HG02759 (cell line): ENCODE measurements around the gene SF3A2.

Experiments used
- ATAC-seq: cut with Tn5 transposase; IDR thresholded peaks from one replicate; pipeline ENCODE4 v1.9.1; 2021; ENCODE audit warnings: mild to moderate bottlenecking, moderate library complexity; ENCODE audit not compliant: unreplicated experiment

SF3A2 gene

DNA sequence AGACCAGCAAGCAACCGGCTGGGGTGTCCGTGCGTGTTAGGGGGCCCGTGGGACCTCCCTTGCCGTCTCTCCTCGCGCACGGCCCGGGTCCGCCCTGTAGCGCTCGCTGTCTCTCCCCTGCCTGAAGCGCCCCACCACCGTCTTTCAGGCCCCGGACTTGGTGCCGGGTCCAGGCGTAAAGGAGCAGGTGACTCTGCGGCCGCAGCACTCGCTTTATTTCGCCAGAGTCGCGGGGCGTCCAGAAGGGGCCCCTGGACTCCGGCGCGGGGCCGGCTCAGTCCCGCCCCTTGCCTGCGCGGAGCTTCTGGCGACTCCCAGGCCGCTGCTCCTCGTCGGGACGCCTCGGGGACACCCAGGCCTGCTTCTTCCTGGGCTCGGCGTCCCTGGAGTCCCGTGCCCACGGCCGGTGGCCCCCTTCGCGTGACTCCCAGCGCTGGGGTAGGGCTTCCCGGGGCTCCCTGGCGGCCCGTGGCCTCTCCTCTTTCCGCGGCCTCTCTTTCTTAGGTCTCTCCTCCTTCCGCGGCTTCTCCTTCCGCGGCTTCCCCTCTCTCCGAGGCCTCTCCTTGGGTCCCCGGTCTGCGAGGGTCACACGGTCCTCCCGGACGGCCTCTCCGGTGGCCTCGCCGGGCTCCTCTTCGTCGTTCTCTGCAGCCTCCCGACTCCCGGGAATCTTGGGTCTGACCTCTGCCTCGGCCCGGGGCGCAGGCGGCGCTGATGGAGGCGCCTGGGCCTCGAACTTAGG lies 15.6 kb downstream of the SF3A2 start:
- ATAC-seq: no peak

DNA sequence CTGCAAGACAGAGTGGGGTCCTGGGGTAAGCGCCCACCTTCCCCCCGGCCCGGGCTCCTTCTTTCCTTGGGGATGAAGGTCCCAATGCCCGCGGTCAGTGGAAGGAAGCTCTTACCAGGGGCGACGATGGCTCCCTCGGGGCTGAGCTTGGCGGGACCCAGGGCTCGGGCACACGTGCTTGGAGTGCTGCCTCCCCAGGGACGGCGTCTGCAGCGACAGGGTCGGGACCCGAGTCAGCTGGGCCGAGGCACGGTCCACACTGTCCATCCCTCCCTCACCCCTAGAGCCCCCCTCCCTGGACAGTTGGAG lies 16.1 kb downstream of the SF3A2 start:
- ATAC-seq: no peak

DNA sequence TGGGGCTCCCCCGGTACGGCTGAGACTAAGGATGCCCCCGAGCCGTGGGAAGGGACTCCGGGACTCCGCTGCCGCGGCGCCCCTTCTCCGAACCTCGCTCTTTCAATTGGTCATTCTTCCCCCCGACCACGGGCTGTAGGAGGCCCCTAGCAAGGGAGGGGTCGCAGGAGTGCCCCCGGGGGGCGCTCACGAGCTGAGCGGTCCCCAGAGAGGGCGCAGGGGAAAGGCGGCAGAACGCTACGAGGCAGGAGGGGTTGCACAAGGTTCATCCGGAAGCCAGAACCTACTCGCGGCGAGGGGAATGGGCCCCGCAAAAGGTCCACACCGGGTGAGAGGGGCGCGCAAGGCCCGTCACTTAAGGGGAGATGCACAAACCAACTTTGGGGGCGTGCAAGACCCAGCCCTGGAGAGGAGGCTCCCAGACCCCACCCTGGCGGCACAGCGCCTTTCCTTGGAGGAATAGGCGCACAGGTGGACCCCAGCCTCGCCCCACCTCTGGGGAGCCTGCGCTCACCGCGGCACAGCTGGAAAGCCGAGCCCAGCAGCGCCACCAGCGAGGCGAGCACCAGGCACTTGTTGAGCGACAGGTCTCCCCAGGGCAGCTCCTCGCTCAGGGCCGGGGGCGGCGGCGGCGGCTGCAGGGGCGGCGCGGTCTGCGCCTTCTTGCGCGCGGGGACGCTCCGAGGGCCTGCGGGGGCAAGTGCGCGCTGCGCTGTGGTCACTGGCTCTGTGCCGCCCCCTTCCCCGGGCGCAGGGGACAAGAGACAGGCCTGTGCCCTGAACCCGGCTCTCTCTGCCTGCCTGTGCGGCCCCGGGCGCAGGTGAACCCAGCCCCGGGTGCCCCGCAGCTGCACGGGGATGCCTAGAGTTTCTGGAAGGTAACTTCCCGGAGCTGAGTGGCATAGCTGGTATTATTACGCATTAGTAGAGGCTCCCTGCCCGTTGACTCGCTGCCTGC lies 16.8 kb downstream of the SF3A2 start:
- ATAC-seq: no peak

GRCh38 chr19:2254064-2254872 lies 17.6 kb downstream of the SF3A2 start:
- no peak for ATAC-seq

DNA sequence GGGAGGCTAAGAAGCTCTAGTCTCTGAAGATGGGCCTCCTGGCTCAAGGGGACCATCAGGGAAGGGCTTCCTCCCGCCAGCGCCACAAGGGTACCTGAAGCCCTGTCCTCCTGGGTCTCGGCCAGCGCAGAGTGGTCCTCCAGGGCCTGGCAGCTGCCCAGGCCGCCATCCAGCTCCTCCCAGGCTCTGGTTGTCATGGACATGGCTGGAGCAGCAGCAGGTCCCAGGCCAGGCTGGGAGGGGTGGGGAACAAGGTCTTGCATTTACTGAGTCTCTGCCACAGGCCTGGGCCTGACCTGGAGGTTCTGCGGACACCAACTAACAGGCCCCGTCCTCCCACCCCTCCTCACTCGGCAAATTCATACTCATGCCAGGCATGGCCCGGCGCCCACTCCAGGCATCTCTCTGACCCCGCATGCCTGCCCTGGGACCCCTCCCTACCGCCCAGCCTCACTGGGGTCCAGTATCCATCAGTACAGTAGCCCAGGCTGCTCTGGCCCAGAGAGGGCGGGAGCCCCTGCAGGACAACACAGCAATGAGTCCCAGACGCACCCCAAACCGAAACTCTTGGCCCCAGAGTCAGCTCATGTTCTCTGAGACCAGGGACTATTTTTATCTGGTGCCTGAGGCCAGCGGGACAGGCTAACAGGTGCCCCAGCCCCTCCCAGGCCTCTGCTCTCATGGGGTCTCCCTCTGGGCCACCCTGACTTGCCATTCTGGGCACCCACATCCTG lies 18.7 kb downstream of the SF3A2 start:
- ATAC-seq: no peak

GRCh38 chr19:2255982-2256685 lies 19.5 kb downstream of the SF3A2 start, which contains the start of gene JSRP1:
Gene JSRP1, minus strand, starts transcription at chr19:2256417. Its CDS starts 1,103 bp downstream, at chr19:2255314.
- no peak for ATAC-seq

- no peak for ATAC-seq
Observed at GRCh38 chr19:2259336-2259735, 22.7 kb downstream of the SF3A2 start.

- no peak for ATAC-seq
Observed at GRCh38 chr19:2260341-2260805, 23.7 kb downstream of the SF3A2 start.

- no peak for ATAC-seq
Observed at GRCh38 chr19:2261438-2262172, 25.0 kb downstream of the SF3A2 start.

GRCh38 chr19:2266183-2266993 lies 29.8 kb downstream of the SF3A2 start:
- no peak for ATAC-seq

- no peak for ATAC-seq
Observed at GRCh38 chr19:2268480-2268830, 31.8 kb downstream of the SF3A2 start.

GRCh38 chr19:2268861-2269243 lies 32.2 kb downstream of the SF3A2 start:
- ATAC-seq: no peak

DNA sequence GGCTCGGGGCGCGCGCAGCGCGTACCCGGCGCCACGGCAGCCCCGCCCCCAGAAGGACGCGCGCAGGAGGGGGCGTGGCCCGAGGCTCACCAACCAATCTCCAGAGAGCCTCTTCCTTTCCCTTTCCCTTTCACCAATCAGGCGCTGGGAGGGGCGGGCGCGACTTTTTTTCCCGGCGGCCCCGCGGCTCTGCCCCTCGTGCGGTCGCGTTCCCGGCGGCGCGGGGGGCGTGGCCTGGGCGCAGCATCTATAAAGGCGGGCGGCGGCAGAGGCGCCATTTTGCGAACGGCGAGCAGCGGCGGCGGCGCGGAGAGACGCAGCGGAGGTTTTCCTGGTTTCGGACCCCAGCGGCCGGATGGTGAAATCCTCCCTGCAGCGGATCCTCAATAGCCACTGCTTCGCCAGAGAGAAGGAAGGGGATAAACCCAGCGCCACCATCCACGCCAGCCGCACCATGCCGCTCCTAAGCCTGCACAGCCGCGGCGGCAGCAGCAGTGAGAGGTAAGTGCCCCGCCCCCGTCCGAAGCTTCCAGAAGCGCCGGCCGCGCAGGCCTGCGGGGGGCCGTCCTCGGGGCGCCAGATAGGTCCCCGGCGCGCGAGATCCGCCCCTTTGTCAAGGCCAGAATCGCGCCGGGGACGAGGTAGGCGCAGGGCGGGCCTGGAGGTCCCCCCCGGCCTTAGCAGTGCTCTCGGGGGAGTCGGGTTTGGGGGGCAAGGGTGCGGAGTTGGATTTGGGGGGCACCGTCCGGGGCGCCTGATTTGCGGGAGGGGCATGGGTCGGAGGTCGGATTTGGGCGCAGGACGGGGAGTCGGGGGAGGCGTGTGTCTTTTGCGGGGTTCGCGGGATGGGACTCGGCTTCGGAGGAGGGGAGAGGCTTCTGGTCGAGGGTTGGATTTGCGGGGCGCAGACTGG lies 32.9 kb downstream of the SF3A2 start:
- ATAC-seq: peak; percentile 60

DNA sequence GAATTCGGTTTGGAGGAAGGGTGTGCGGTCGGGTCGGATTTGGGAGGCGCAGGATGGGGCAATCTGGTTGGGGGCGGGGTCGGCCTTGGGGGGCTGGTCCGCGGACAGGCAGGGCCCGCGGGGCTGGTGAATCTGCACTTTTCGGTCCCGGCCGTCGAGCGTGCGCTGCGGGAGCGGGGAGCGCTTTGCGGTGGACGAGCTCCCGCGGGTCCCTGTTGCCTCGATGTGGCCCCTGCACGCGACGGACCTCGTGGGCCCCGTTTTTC lies 33.5 kb downstream of the SF3A2 start:
- no peak for ATAC-seq

- no peak for ATAC-seq
Observed at GRCh38 chr19:2270423-2271233, 34.0 kb downstream of the SF3A2 start.

DNA sequence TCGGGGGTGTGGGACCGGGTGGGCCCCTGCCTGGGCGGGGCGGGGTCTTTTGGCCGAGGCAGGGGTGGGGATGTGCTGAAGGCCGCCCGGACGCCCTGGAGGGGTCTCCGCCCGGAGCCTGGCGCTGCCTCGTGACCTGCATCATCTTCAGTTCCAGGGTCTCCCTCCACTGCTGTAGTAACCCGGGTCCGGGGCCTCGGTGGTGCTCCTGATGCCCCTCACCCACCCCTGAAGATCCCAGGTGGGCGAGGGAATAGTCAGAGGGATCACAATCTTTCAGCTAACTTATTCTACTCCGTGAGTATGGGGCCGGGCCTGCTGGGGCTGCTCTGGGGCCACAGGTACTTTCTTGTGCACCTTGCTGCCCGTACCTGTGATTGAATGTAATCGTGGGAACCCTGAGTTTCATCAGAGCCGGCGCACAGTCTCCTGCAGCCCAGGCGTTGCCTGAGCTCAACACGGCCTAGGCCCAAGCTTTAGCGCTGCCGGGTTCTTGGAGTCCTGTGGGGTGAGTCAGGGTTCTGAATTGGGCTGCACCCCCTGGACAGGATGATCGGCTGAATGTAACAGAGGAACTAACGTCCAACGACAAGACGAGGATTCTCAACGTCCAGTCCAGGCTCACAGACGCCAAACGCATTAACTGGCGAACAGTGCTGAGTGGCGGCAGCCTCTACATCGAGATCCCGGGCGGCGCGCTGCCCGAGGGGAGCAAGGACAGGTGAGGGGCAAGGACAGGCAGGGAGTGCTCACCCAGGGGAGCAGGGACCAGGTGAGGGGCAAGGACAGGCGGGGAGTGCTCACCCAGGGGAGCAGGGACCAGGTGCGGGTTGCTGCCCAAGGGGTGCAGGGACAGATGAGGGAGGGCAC lies 34.8 kb downstream of the SF3A2 start:
- ATAC-seq: no peak
